ENCODE measurements around the gene B3GAT3.

- TF ChIP-seq EZH2 (IDR thresholded peaks at IDR 0.05; ENCODE audit: low read length, unreplicated experiment) = no peak
- no peak for TF ChIP-seq CTCF (conservative IDR thresholded peaks at IDR 0.05; ENCODE audit: low read depth, low read length)
These were observed 10.0 kb downstream of the B3GAT3 start for GRCh38 chr11:62611705-62612365.

Data from PC-3 (cell line).